Osteoblast (primary cell): ENCODE results near the gene NTSR2. TPM values are rescaled to one million over a fixed set of nuclear protein-coding genes. Genes with fewer than 3 reads are reported as not detected.

Experiments used
- DNase-seq: peaks from one replicate; pipeline ENCODE4 v3.0.0; 2011; ENCODE audit warnings: low spot score, mixed read lengths; ENCODE audit not compliant: insufficient read length; ENCODE audit errors: missing footprints
- H2AFZ ChIP-seq: 2 replicates; pipeline ENCODE4 v1.6.0; 2011; ENCODE audit warnings: mild to moderate bottlenecking, low read length
- H3K27ac ChIP-seq: 2 replicates; pipeline ENCODE4 v1.5.1; 2011; ENCODE audit warnings: mild to moderate bottlenecking, low read depth, low read length, moderate library complexity
- H3K27me3 ChIP-seq: 2 replicates; pipeline ENCODE4 v1.6.0; 2012; ENCODE audit warnings: mild to moderate bottlenecking, control low read depth, inconsistent platforms, low read length, moderate library complexity; ENCODE audit not compliant: insufficient read depth
- H3K36me3 ChIP-seq: 2 replicates; pipeline ENCODE4 v1.5.1; 2011; ENCODE audit warnings: mild to moderate bottlenecking, low read length, control low read depth, moderate library complexity; ENCODE audit not compliant: insufficient read depth
- H3K4me1 ChIP-seq: 2 replicates; pipeline ENCODE4 v1.5.1; 2011; ENCODE audit warnings: mild to moderate bottlenecking, low read length, control low read depth, moderate library complexity; ENCODE audit not compliant: insufficient read depth
- H3K4me2 ChIP-seq: 2 replicates; pipeline ENCODE4 v1.6.0; 2011; ENCODE audit warnings: mild to moderate bottlenecking, low read length; ENCODE audit not compliant: insufficient read depth
- H3K4me3 ChIP-seq: fragments of 200-600 bp; sonication (generic); 3 replicates; pipeline ENCODE4 v1.5.1; 2012; ENCODE audit warnings: mild to moderate bottlenecking, low read length, inconsistent platforms; ENCODE audit not compliant: insufficient read depth
- H3K79me2 ChIP-seq: 2 replicates; pipeline ENCODE4 v1.6.0; 2012; ENCODE audit warnings: mild to moderate bottlenecking, low read length, control low read depth, inconsistent platforms; ENCODE audit not compliant: insufficient read depth
- H3K9me3 ChIP-seq: 2 replicates; pipeline ENCODE4 v1.5.1; 2011; ENCODE audit warnings: low read depth, low read length, control low read depth
- H4K20me1 ChIP-seq: 2 replicates; pipeline ENCODE4 v1.6.0; 2012; ENCODE audit warnings: mild to moderate bottlenecking, low read length, control low read depth; ENCODE audit not compliant: insufficient read depth
- CTCF ChIP-seq: IDR thresholded peaks from 2 replicates; pipeline ENCODE4 v1.5.1; 2011; ENCODE audit warnings: mild to moderate bottlenecking, low read depth, low read length, moderate library complexity; ENCODE audit errors: extremely low read depth
- total RNA-seq: library from RNA; depleted of rRNA; stranded (reverse); fragments of >200 nt; gene quantifications from 2 replicates; pipeline ENCODE4 v1.2.3, GENCODE V29; 2012

NTSR2 gene
- total RNA-seq, 1 donor: not detected

GRCh38 chr2:11679486-11680181 is 9.6 kb upstream of the NTSR2 start:
- peak; percentile 34 for DNase-seq
- Histone ChIP-seq H3K36me3 (no peaks in the 10 kb centered on the region), H3K27ac (no peak overlapping the region), H3K9me3 (no peaks in the 10 kb centered on the region), H2AFZ (no peak overlapping the region), H4K20me1 (no peaks in the 10 kb centered on the region), H3K27me3 (peaks cover 62% of the 10 kb centered on the region), H3K4me2 (no peak overlapping the region), H3K4me3 (no peak overlapping the region), H3K79me2 (no peaks in the 10 kb centered on the region), H3K4me1 (no peaks in the 10 kb centered on the region)
- no peak for TF ChIP-seq CTCF

GRCh38 chr2:11679016-11679415 is 9.0 kb upstream of the NTSR2 start:
- no peak overlapping the region for H3K4me2 ChIP-seq
- H3K9me3 ChIP-seq: no peaks in the 10 kb centered on the region
- no peaks in the 10 kb centered on the region for H3K4me1 ChIP-seq
- H3K4me3 ChIP-seq: no peak overlapping the region
- H4K20me1 ChIP-seq: no peaks in the 10 kb centered on the region
- H2AFZ ChIP-seq: no peak overlapping the region
- no peak for TF ChIP-seq CTCF
- no peaks in the 10 kb centered on the region for H3K36me3 ChIP-seq
- DNase-seq: peak; percentile 56
- peaks cover 63% of the 10 kb centered on the region for H3K27me3 ChIP-seq
- no peak overlapping the region for H3K27ac ChIP-seq
- H3K79me2 ChIP-seq: no peaks in the 10 kb centered on the region

GRCh38 chr2:11678306-11678960 is 8.4 kb upstream of the NTSR2 start:
- Histone ChIP-seq H3K27ac (no peak overlapping the region), H3K4me2 (no peak overlapping the region), H3K36me3 (no peaks in the 10 kb centered on the region), H4K20me1 (no peaks in the 10 kb centered on the region), H3K4me3 (no peak overlapping the region), H3K79me2 (no peaks in the 10 kb centered on the region), H3K27me3 (peaks cover 58% of the 10 kb centered on the region), H3K4me1 (no peaks in the 10 kb centered on the region), H2AFZ (no peak overlapping the region), H3K9me3 (no peaks in the 10 kb centered on the region)
- peak; percentile 66 for DNase-seq
- TF ChIP-seq CTCF: no peak
